OCI-LY1 (cell line): ENCODE measurements around the gene IL1RAPL1.

Source experiments
- H2AFZ ChIP-seq: fragments of 200-600 bp; sonication (generic), shearing (Covaris generic); 2 replicates; pipeline ENCODE4 v1.6.0; 2014; ENCODE audit warnings: antibody characterized with exemption, mild to moderate bottlenecking, low read length
- H3F3A ChIP-seq: fragments of 200-600 bp; sonication (generic), shearing (Covaris generic); 2 replicates; pipeline ENCODE4 v1.6.0; 2014; ENCODE audit warnings: mild to moderate bottlenecking, antibody characterized with exemption, low read length, moderate library complexity; ENCODE audit not compliant: insufficient read depth
- H3K27ac ChIP-seq: fragments of 200-600 bp; sonication (generic); 2 replicates; pipeline ENCODE4 v1.5.1; 2014; ENCODE audit warnings: low read length, mixed run types, mild to moderate bottlenecking, low read depth; ENCODE audit not compliant: poor library complexity, severe bottlenecking
- H3K27me3 ChIP-seq: fragments of 200-600 bp; sonication (generic); 2 replicates; pipeline ENCODE4 v1.6.0; 2014; ENCODE audit warnings: antibody characterized with exemption, mild to moderate bottlenecking, low read length, moderate library complexity; ENCODE audit not compliant: insufficient read depth
- H3K36me3 ChIP-seq: fragments of 200-600 bp; sonication (generic); 2 replicates; pipeline ENCODE4 v1.6.1; 2014; ENCODE audit warnings: mild to moderate bottlenecking, antibody characterized with exemption, low read length, moderate library complexity, mixed read lengths; ENCODE audit not compliant: insufficient read depth
- H3K4me1 ChIP-seq: fragments of 200-600 bp; sonication (generic); 2 replicates; pipeline ENCODE4 v1.5.1; 2014; ENCODE audit warnings: mild to moderate bottlenecking, low read length, moderate library complexity; ENCODE audit not compliant: insufficient read depth, severe bottlenecking
- H3K4me2 ChIP-seq: fragments of 200-600 bp; sonication (generic), shearing (Covaris generic); 2 replicates; pipeline ENCODE4 v1.6.1; 2014; ENCODE audit warnings: low read length
- H3K4me3 ChIP-seq: fragments of 200-600 bp; sonication (generic); 2 replicates; pipeline ENCODE4 v1.5.1; 2014; ENCODE audit warnings: low read length, low read depth, mild to moderate bottlenecking, mixed read lengths; ENCODE audit not compliant: poor library complexity, severe bottlenecking
- H3K79me2 ChIP-seq: fragments of 200-600 bp; shearing (Covaris generic); 2 replicates; pipeline ENCODE4 v1.6.1; 2016; ENCODE audit warnings: mixed run types, low read length, mixed read lengths; ENCODE audit not compliant: insufficient read depth
- H3K9ac ChIP-seq: fragments of 200-600 bp; sonication (generic), shearing (Covaris generic); 2 replicates; pipeline ENCODE4 v1.6.1; 2014; ENCODE audit warnings: mild to moderate bottlenecking, low read length, mixed read lengths
- H3K9me2 ChIP-seq: fragments of 200-600 bp; sonication (generic), shearing (Covaris generic); 2 replicates; pipeline ENCODE4 v1.6.1; 2014; ENCODE audit warnings: low read depth, mild to moderate bottlenecking, low read length, mixed read lengths
- H3K9me3 ChIP-seq: fragments of 200-600 bp; shearing (Covaris generic); 2 replicates; pipeline ENCODE4 v1.6.1; 2014; ENCODE audit warnings: low read length, mixed read lengths
- H4K20me1 ChIP-seq: fragments of 200-600 bp; sonication (generic), shearing (Covaris generic); 2 replicates; pipeline ENCODE4 v1.6.0; 2016; ENCODE audit warnings: mild to moderate bottlenecking, low read length; ENCODE audit not compliant: insufficient read depth
- EZH2 ChIP-seq: fragments of 200-600 bp; sonication (generic), shearing (Covaris generic); IDR thresholded peaks from 2 replicates; pipeline ENCODE4 v1.8.0; 2017; ENCODE audit warnings: borderline replicate concordance, mixed run types, mild to moderate bottlenecking, antibody characterized with exemption, low read length, moderate library complexity, mixed read lengths
- TF ChIP-seq, protein P1 (sequence below): fragments of 200-600 bp; sonication (generic), shearing (Covaris generic); IDR thresholded peaks from 2 replicates; pipeline ENCODE4 v1.5.1; 2017; ENCODE audit warnings: mild to moderate bottlenecking, antibody characterized with exemption, low read length, moderate library complexity, mixed read lengths

The IL1RAPL1 gene

DNA sequence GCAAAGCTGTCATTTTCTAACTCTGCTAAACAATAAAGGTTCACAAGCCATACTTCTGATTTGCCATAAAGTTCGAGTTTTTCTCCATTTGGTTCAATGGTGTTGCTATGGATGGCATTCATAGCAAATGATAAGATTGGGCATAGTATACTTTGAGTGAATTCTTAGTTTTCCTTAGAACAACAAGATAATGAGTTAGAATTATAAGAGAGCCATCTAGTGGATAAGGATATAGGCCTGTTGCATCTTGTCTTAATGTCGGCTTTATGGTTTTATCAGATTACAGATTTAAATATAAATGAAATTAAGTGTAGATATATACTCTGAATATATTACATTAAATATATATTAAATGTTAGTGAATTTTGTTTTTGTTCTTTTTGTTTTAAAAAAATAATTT is 644.6 kb downstream of the IL1RAPL1 start:
- TF ChIP-seq, protein P1, sequence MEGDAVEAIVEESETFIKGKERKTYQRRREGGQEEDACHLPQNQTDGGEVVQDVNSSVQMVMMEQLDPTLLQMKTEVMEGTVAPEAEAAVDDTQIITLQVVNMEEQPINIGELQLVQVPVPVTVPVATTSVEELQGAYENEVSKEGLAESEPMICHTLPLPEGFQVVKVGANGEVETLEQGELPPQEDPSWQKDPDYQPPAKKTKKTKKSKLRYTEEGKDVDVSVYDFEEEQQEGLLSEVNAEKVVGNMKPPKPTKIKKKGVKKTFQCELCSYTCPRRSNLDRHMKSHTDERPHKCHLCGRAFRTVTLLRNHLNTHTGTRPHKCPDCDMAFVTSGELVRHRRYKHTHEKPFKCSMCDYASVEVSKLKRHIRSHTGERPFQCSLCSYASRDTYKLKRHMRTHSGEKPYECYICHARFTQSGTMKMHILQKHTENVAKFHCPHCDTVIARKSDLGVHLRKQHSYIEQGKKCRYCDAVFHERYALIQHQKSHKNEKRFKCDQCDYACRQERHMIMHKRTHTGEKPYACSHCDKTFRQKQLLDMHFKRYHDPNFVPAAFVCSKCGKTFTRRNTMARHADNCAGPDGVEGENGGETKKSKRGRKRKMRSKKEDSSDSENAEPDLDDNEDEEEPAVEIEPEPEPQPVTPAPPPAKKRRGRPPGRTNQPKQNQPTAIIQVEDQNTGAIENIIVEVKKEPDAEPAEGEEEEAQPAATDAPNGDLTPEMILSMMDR, result no peak; the same call in 1 of the 2 replicates
- TF ChIP-seq EZH2, result no peak
- Histone ChIP-seq H3K27ac (no peak overlapping the region), H3K4me3 (no peak overlapping the region), H3K27me3 (no peaks in the 10 kb centered on the region), H2AFZ (no peak overlapping the region), H3K4me1 (no peaks in the 10 kb centered on the region), H3K36me3 (no peaks in the 10 kb centered on the region), H4K20me1 (no peaks in the 10 kb centered on the region), H3K79me2 (no peaks in the 10 kb centered on the region), H3K9me3 (no peaks in the 10 kb centered on the region), H3F3A (no peaks in the 10 kb centered on the region), H3K9ac (no peak overlapping the region), H3K9me2 (no peaks in the 10 kb centered on the region), H3K4me2 (no peak overlapping the region)

DNA sequence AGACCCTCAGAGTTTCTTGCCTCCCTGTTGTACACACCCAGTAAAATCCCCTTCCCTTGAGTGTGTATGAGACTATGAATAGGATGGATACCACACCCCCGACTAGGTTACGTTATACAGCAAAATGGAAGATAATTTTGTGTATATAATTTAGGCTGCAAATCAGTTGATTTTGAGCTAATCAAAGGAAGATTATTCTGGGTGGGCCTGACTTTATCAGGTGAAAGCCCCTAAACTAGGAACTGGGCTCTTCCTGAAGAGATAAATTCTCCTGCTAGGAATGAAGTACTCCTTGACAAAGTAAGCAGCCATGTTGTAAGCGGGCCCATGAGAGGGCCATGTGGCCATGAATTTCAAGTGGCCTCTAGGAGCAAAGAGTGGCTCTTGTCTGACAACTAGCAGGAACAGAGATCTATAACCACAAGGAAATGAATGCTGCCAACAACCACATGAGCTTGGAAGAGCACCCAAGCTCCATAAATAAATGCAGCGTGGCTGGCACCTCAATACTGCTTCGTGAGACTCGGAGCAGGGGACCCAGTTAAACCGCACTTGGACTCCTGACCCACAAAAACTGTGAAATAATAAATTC is 646.4 kb downstream of the IL1RAPL1 start:
- Histone ChIP-seq H3K79me2 (no peaks in the 10 kb centered on the region), H4K20me1 (no peaks in the 10 kb centered on the region), H3K9ac (no peak overlapping the region), H3K36me3 (no peaks in the 10 kb centered on the region), H3K4me1 (no peaks in the 10 kb centered on the region), H3F3A (no peaks in the 10 kb centered on the region), H3K9me3 (no peaks in the 10 kb centered on the region), H3K4me3 (no peak overlapping the region), H3K9me2 (no peaks in the 10 kb centered on the region), H3K27me3 (no peaks in the 10 kb centered on the region), H2AFZ (no peak overlapping the region), H3K4me2 (no peak overlapping the region), H3K27ac (no peak overlapping the region)
- no peak for TF ChIP-seq EZH2

DNA sequence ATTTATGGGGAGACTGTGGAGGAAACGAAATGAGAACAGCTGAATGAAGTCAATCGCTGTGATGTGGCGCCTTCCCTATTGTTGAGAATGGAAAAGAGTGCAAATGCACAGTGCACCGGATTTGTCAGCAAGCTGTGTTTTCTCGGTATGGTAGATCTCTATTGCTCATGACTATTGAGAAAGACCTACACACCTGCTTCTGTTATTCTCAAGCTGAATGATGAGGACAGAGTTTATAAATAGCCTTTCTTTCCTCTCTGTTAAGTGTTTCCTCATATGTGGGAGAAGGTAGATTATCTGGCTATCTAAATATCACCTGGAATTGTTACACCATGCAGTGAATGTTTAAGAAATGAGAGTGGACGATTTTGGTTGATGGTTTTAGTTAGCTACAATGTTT is 650.7 kb downstream of the IL1RAPL1 start:
- Histone ChIP-seq H3K27ac (no peak overlapping the region), H3K9me2 (no peaks in the 10 kb centered on the region), H3K36me3 (no peaks in the 10 kb centered on the region), H3K4me2 (no peak overlapping the region), H3K79me2 (no peaks in the 10 kb centered on the region), H3K9me3 (no peaks in the 10 kb centered on the region), H4K20me1 (no peaks in the 10 kb centered on the region), H3F3A (no peaks in the 10 kb centered on the region), H3K9ac (no peak overlapping the region), H3K27me3 (no peaks in the 10 kb centered on the region), H3K4me3 (no peak overlapping the region), H3K4me1 (no peaks in the 10 kb centered on the region), H2AFZ (no peak overlapping the region)
- TF ChIP-seq, protein P1, result no peak
- no peak for TF ChIP-seq EZH2

DNA sequence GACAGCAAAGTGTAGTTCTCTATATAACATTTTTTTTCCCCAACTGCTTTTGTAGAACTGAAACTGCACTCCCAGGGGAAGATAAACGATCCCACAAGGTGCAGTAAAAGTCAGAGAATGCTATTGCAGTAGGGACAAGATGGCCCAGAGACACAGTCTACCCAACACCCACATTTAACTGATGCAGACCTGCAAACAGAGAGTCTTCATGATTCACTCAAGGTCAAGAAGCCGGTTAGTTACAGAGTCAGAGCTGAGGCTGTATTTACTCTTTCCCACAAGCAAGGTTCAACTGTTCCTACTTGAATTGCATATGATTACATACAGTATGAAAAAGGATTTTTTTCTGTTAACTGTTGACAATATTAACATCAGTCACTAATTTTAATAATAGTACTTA is 654.6 kb downstream of the IL1RAPL1 start:
- no peak overlapping the region for H2AFZ ChIP-seq
- no peaks in the 10 kb centered on the region for H3K4me1 ChIP-seq
- no peak overlapping the region for H3K9ac ChIP-seq
- H3K79me2 ChIP-seq, result no peaks in the 10 kb centered on the region
- H3F3A ChIP-seq, result no peaks in the 10 kb centered on the region
- no peaks in the 10 kb centered on the region for H3K9me2 ChIP-seq
- no peak overlapping the region for H3K4me3 ChIP-seq
- H3K36me3 ChIP-seq, result no peaks in the 10 kb centered on the region
- H4K20me1 ChIP-seq, result no peaks in the 10 kb centered on the region
- no peaks in the 10 kb centered on the region for H3K9me3 ChIP-seq
- H3K27me3 ChIP-seq, result no peaks in the 10 kb centered on the region
- TF ChIP-seq, protein P1, result no peak
- TF ChIP-seq EZH2, result no peak
- no peak overlapping the region for H3K27ac ChIP-seq
- H3K4me2 ChIP-seq, result no peak overlapping the region
